Measurements from ENCODE around the gene BTNL9.

GRCh38 chr5:181043285-181044092 lies 3.4 kb downstream of the BTNL9 start:
- TF ChIP-seq CTCF (IDR thresholded peaks at IDR 0.05) (peak; percentile 24; the same call in 2 of the 3 replicates), FOXS1 (CRISPR knock-in tag; IDR thresholded peaks at IDR 0.05) (no peak), POLR2A (IDR thresholded peaks at IDR 0.05; ENCODE audit: low read length) (no peak), CBX8 (IDR thresholded peaks at IDR 0.05) (no peak), EHMT2 (IDR thresholded peaks at IDR 0.05; ENCODE audit: low read depth) (no peak), PHF8 (IDR thresholded peaks at IDR 0.05; ENCODE audit: borderline replicate concordance, low read depth) (no peak), GATA3 (IDR thresholded peaks at IDR 0.05; ENCODE audit: borderline replicate concordance) (no peak), RFX5 (IDR thresholded peaks at IDR 0.05) (no peak)

Measured in A549 (cell line).